NB4 (cell line): ENCODE measurements around the gene PLEK.

Experiments used
- DNase-seq: peaks from one replicate; pipeline ENCODE4 v3.0.0; 2010; ENCODE audit warnings: low read depth
- H3K4me3 ChIP-seq: one replicate; pipeline ENCODE4 v1.5.1; 2011; ENCODE audit warnings: mild to moderate bottlenecking, low read depth, low read length, moderate library complexity
- CTCF ChIP-seq: IDR thresholded peaks from one replicate; pipeline ENCODE4 v1.5.1; 2012; ENCODE audit warnings: low read depth, low read length
- MAX ChIP-seq: IDR thresholded peaks from 2 replicates; pipeline ENCODE4 v1.6.1; 2011; ENCODE audit warnings: low read depth, low read length
- MYC ChIP-seq: IDR thresholded peaks from 2 replicates; pipeline ENCODE4 v1.6.1; 2011; ENCODE audit warnings: low read depth, low read length
- POLR2A ChIP-seq: IDR thresholded peaks from 2 replicates; pipeline ENCODE4 v1.6.1; 2011; ENCODE audit warnings: mild to moderate bottlenecking; ENCODE audit not compliant: insufficient read length; ENCODE audit errors: extremely low read depth

PLEK gene

GRCh38 chr2:68388358-68388757 is 23.3 kb downstream of the PLEK start:
- no peak for TF ChIP-seq MYC
- no peak for TF ChIP-seq POLR2A
- no peak for TF ChIP-seq MAX
- no peak for TF ChIP-seq CTCF
- H3K4me3 ChIP-seq = no peak overlapping the region
- no peak for DNase-seq

GRCh38 chr2:68388772-68389171 is 23.7 kb downstream of the PLEK start:
- DNase-seq = no peak
- H3K4me3 ChIP-seq = no peak overlapping the region
- TF ChIP-seq CTCF = no peak
- TF ChIP-seq MAX = no peak
- no peak for TF ChIP-seq MYC
- no peak for TF ChIP-seq POLR2A

- DNase-seq = no peak
- no peak overlapping the region for H3K4me3 ChIP-seq
- TF ChIP-seq MAX (no peak), MYC (no peak), CTCF (no peak), POLR2A (no peak)
These were observed 25.0 kb downstream of the PLEK start for GRCh38 chr2:68390114-68390513.

- H3K4me3 ChIP-seq = no peak overlapping the region
- no peak for TF ChIP-seq MAX
- DNase-seq = no peak
These were observed 25.5 kb downstream of the PLEK start for GRCh38 chr2:68390586-68390985.

- peak; percentile 80 for DNase-seq
These were observed 26.0 kb downstream of the PLEK start for GRCh38 chr2:68391099-68391498.

GRCh38 chr2:68391869-68392268 is 26.8 kb downstream of the PLEK start:
- TF ChIP-seq MYC (no peak), POLR2A (no peak), CTCF (no peak)
- no peak overlapping the region for H3K4me3 ChIP-seq
- no peak for DNase-seq

More at GRCh38 chr2:68391099-68391498, 26.0 kb downstream of the PLEK start:
- no peak overlapping the region for H3K4me3 ChIP-seq
- TF ChIP-seq MYC = peak; percentile 25; the same call in 1 of the 2 replicates
- TF ChIP-seq MAX = peak; percentile 83
- TF ChIP-seq CTCF = no peak
